Lower lobe of right lung (tissue), 2 donors: Measurements from ENCODE around the gene LLCFC1. TPM values are rescaled to one million over a fixed set of nuclear protein-coding genes. Genes with fewer than 3 reads are reported as not detected.

Source experiments
- ATAC-seq, 2 donors: fragments of 200-7000 bp; cut with Tn5 transposase; one replicate each; pipeline ENCODE4 v1.9.1; 2020 to 2022; ENCODE audit warnings: mild to moderate bottlenecking in 2 of 2, moderate library complexity in 2 of 2
- DNase-seq: peaks from one replicate; pipeline ENCODE4 v3.0.0-alpha.2; 2020
- H3K27ac ChIP-seq: fragments of 200-600 bp; one replicate; pipeline ENCODE4 v1.8.0; 2022
- H3K27me3 ChIP-seq: fragments of 200-600 bp; one replicate; pipeline ENCODE4 v1.8.0; 2022; ENCODE audit warnings: low read depth
- H3K36me3 ChIP-seq: fragments of 200-600 bp; one replicate; pipeline ENCODE4 v1.8.0; 2022; ENCODE audit warnings: mild to moderate bottlenecking
- H3K4me1 ChIP-seq: fragments of 200-600 bp; one replicate; pipeline ENCODE4 v1.8.0; 2022
- H3K4me3 ChIP-seq: fragments of 200-600 bp; one replicate; pipeline ENCODE4 v1.8.0; 2022; ENCODE audit warnings: mild to moderate bottlenecking
- H3K9me3 ChIP-seq: fragments of 200-600 bp; one replicate; pipeline ENCODE4 v1.8.0; 2022
- intact Hi-C: fragments of 100-400 bp; cut with DNase I; formaldehyde crosslinking; loops from one replicate; pipeline ENCODE4 v1.11.0; 2022
- total RNA-seq: library from RNA; stranded (reverse); fragmentation: NEBNext Ultra II Directional; extraction: Animal tissue kit (Norgen Biotek cat#: 25700); gene quantifications from one replicate; pipeline ENCODE4 v1.2.1, GENCODE V29; 2021
- TF ChIP-seq, protein P1 (sequence below): fragments of 200-600 bp; IDR thresholded peaks from one replicate; pipeline ENCODE4 v1.8.0; 2022; ENCODE audit warnings: antibody characterized with exemption, mild to moderate bottlenecking
- donor health status: DM: no; HTN: yes; CAD: no; lungs with severe emphysema.

The LLCFC1 gene
- total RNA-seq, 1 donor from 2014 or later: not detected

- H3K4me1 ChIP-seq: no peaks in the 10 kb centered on the region
- no peaks in the 10 kb centered on the region for H3K27me3 ChIP-seq
- no peak for ATAC-seq
- TF ChIP-seq, protein P1, sequence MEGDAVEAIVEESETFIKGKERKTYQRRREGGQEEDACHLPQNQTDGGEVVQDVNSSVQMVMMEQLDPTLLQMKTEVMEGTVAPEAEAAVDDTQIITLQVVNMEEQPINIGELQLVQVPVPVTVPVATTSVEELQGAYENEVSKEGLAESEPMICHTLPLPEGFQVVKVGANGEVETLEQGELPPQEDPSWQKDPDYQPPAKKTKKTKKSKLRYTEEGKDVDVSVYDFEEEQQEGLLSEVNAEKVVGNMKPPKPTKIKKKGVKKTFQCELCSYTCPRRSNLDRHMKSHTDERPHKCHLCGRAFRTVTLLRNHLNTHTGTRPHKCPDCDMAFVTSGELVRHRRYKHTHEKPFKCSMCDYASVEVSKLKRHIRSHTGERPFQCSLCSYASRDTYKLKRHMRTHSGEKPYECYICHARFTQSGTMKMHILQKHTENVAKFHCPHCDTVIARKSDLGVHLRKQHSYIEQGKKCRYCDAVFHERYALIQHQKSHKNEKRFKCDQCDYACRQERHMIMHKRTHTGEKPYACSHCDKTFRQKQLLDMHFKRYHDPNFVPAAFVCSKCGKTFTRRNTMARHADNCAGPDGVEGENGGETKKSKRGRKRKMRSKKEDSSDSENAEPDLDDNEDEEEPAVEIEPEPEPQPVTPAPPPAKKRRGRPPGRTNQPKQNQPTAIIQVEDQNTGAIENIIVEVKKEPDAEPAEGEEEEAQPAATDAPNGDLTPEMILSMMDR: no peak
- no peak overlapping the region for H3K4me3 ChIP-seq
- H3K36me3 ChIP-seq: no peaks in the 10 kb centered on the region
- H3K27ac ChIP-seq: no peak overlapping the region
- DNase-seq: no peak
- intact Hi-C loops: no loop called here
- no peaks in the 10 kb centered on the region for H3K9me3 ChIP-seq
These were observed 15.5 kb downstream of the LLCFC1 start for GRCh38 chr7:142954680-142955268.

DNA sequence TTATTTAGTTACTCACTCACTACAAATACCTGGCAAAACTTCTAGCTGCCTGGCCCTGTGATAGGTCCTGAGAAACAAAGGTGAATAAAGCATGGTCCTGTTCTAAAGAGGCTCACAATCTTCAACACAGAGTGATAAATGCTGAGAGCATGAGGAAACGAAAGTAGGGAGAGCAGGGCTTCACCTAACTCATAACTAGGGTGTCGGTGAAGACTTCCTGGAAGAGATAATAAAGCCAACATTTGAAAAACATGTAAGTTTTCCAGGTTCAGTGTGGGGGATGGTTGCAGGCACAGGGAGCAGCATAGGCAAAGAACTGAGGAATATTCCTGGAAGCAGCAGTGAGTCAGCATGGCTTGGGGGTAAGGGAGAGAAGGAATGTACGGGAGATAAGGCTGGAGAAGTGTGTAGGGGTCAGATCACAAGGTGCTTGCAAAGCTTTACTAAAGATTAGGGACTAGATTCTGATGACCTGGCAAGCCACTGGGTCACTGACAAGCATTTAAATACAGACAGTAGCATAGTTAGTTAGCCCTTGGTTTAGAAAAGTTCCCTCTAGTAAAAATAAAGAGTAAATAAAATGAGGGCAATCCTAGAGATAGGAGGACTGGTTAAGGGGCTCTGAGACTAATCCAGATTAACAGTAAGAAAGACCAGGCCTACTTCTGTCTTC is 17.8 kb downstream of the LLCFC1 start:
- Histone ChIP-seq H3K27ac (no peak overlapping the region), H3K4me3 (no peak overlapping the region), H3K9me3 (no peaks in the 10 kb centered on the region), H3K4me1 (no peaks in the 10 kb centered on the region), H3K27me3 (no peaks in the 10 kb centered on the region), H3K36me3 (no peaks in the 10 kb centered on the region)
- no peak for DNase-seq
- intact Hi-C loops: no loop called here
- ATAC-seq: peak in 1 of 2 donors; percentile 62
- TF ChIP-seq, protein P1: no peak

- ATAC-seq (no peak), DNase-seq (no peak)
- Histone ChIP-seq H3K27me3 (no peaks in the 10 kb centered on the region), H3K4me3 (no peak overlapping the region), H3K36me3 (no peaks in the 10 kb centered on the region), H3K4me1 (no peaks in the 10 kb centered on the region), H3K27ac (no peak overlapping the region), H3K9me3 (no peaks in the 10 kb centered on the region)
- TF ChIP-seq, protein P1: no peak
- intact Hi-C loops: no loop called here
These were observed 18.4 kb downstream of the LLCFC1 start for GRCh38 chr7:142957723-142958122.

DNA sequence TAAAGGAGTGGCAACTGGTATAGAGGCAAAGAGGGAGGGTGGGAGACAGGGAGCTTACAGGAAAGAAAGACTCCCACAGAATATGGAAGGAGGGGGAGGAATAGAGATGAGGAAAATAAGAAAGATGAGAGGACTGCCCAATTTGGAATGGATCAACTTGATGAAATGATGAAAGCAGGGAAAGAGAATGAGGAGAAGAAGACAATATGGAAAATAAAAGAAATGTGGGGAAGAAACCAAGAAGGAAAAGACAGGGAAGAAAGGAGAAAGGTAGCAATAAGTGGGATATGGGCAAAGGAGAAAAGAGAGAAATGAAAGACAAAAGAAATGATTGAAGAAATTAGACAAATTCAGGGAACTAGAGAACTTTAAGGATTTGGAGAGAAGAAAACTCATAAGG is 19.9 kb downstream of the LLCFC1 start:
- H3K4me3 ChIP-seq: no peak overlapping the region
- H3K4me1 ChIP-seq: no peaks in the 10 kb centered on the region
- DNase-seq: no peak
- H3K27me3 ChIP-seq: no peaks in the 10 kb centered on the region
- no peaks in the 10 kb centered on the region for H3K36me3 ChIP-seq
- TF ChIP-seq, protein P1: no peak
- H3K9me3 ChIP-seq: no peaks in the 10 kb centered on the region
- intact Hi-C loops: no loop called here
- H3K27ac ChIP-seq: no peak overlapping the region
- ATAC-seq: no peak

- Histone ChIP-seq H3K27me3 (no peaks in the 10 kb centered on the region), H3K36me3 (no peaks in the 10 kb centered on the region), H3K9me3 (no peaks in the 10 kb centered on the region), H3K4me1 (no peaks in the 10 kb centered on the region), H3K4me3 (no peak overlapping the region), H3K27ac (no peak overlapping the region)
- ATAC-seq: no peak
- DNase-seq: no peak
- intact Hi-C loops: no loop called here
- TF ChIP-seq, protein P1: no peak
These were observed 21.8 kb downstream of the LLCFC1 start for GRCh38 chr7:142960955-142961512.
